Activated CD4-positive, alpha-beta T cell treated with anti-CD3 and anti-CD28 coated beads, Interleukin-10, Interleukin-2, amounts not matched to agents 100 ng/mL and 50 ng/mL, durations not matched to agents 16 hours and 8 hours (primary cell): ENCODE data around the gene TENM3.

Source experiments
- DNase-seq: peaks from one replicate; pipeline ENCODE4 v3.0.0-alpha.2; 2020

Gene TENM3

DNA sequence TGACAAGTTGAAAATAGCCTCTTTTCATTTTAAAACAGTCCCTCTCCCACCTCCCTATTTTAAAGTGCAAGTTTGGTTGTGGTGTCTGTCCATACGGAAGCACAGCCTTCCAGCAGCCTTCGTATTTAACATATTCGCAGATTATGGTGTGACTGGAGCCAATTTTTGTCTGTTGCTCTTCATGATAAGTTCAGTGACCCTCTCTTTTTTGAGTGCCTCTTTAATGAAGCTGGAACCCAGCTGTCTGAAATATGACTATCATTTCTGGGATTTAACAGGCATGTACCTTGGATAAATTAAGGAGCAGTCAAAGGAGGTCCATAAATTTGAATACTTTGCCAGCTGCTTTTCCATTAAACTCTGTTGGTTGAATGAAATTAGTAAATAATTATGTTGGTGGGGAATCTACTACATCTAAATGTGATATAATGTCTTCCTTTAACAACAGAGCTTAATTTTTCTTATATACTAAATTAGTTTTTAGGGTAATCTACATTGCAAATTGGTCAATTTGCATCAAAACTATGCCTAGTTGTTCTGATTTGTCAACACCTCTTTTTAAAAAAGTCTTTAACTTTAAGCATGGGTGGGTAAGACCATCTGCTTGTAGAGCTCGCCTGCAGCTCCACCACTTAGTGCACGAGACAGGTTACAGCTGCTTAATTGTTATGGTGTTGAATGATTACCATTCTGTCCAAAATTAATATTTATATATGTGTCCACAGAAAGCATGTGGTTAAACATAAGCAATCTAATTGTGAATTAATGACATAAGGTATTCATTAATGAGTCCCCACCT is 457.4 kb downstream of the TENM3 start:
- DNase-seq, result no peak

DNA sequence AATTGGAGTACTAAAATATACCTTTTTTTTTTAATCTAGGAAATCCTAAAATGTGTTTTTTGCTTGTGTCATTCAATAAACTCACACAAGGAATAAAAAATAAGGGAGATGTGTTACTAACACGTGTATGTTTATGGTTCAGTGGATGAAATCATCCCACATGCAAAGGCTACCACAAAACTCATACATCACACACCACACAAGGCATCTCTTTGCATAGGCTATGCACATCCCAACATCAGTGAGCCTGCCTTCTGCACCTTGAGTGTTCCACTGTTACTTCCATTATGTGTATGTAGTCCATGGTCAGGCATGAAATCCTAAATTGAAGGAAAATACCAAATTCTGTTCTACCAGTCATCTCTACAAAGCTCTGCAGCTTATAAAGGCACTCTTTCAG is 460.9 kb downstream of the TENM3 start:
- DNase-seq, result no peak

- no peak for DNase-seq
Measured at GRCh38 chr4:182704948-182705347, 461.7 kb downstream of the TENM3 start.

DNA sequence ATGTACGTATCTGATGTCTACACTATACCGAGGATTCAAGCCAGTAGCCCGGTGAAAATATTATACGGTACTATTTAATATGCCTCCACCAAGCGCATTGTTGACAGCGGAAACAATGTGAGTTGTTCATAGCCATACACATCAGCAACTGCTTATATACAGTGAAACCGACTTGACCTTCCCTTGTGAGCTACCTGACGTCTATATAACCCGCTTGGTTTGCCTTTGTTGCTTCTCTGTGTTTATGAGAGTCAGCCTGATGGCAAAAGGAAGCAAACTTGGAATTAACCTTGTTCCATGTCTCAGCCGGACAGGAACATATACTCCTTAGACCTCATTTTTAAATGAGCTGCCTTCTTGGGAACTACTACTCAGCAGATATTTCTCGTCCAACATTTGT is 462.2 kb downstream of the TENM3 start:
- DNase-seq, result no peak

- DNase-seq, result no peak
Measured at GRCh38 chr4:182711211-182711610, 468.0 kb downstream of the TENM3 start.

DNA sequence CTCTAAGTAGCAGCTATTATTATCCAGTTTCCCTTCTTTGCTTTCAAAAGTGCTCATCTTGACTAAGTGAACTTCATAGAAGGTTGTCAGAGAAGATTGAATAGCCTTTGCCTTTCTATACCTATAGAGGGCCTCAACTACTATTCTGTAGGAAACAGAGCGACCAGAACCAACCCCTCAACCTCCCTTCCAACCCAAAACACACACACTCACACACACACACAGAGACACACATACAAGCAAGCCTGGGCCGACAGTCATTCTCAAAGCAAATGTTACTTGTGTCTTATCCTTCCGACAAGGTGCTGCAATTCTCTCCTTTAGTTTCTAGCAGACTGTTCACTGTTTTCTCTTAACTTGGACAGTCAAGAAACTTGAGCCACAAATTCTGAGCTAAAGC is 472.3 kb downstream of the TENM3 start:
- DNase-seq, result no peak

GRCh38 chr4:182716192-182716591 is 473.0 kb downstream of the TENM3 start:
- no peak for DNase-seq

GRCh38 chr4:182717788-182718583 is 474.8 kb downstream of the TENM3 start:
- DNase-seq, result no peak

DNA sequence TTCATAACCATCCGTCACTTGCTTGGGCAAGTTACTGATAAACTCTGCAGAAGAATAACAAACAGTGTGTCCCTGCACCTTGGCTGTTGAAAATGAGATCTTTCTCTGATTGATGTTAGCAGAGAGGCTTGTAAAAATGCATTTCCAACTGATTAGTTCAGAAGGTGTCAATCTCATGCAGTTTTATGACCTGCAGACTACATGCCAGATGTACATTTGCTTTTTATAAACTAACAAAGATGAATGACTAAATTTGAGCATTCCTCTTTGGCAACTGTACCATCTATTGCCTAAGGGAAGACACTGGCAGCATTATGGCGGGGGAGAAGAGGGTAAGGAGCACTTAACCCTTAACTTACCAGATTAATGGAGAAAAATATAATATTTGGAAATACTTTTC is 481.2 kb downstream of the TENM3 start:
- DNase-seq, result no peak

DNA sequence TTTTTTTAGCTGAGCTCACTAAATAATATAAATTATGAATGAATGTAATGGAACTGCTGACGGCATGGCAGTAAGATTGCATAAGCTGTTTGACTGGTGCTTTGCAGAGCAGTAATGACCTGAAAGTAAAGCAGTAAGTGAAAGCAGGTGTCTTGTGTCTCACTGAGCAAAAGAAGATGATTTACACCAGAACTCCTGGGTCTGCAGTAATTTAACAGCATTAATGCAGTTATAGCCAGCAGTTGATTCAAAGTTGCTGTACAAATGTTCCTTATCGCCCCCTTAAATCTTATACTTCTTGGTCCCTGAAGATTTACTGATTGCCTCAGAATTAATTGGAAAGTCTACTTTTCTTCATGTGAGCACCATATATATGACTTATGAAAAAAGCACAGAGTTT is 486.3 kb downstream of the TENM3 start:
- no peak for DNase-seq

GRCh38 chr4:182730791-182731190 is 487.6 kb downstream of the TENM3 start:
- DNase-seq, result no peak

DNA sequence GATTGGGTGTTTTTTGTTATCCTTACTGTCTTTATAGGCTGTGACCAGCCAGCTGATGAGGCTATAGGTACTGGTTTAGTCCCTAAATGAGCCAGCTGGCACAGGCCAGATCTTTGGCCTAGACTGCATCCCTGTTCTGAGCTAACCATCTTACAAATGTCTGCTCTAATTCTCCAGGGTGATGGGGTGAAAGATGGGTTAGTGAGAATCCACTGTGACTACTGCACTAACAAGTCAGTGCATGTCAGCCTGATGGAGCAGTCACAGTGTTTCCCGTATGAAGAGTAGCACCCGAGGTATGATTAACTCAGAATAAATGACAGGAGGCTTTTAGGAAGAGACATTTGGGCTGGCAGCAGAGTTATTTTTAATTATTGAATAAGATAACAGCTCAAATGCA is 493.0 kb downstream of the TENM3 start:
- DNase-seq, result no peak

GRCh38 chr4:182738283-182739047 is 495.3 kb downstream of the TENM3 start:
- no peak for DNase-seq

DNA sequence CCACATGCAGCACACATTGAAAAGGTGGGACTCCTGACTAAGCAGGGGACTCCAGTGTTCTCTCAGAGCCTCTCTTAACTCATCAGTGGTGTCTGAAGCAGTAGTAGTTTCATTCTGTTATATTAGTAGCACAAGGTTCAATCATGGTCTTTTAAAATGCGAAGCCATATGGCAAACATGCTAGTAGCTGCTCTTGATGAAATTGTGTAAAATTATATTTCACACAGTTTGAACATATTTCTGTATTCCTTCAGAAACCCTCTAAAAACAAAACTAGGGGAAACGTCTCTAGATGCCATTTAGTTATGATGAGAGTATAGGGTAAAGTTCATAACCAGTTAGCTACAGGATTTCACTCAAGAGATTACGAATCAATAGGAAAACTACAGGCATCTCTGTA is 497.1 kb downstream of the TENM3 start:
- no peak for DNase-seq

DNA sequence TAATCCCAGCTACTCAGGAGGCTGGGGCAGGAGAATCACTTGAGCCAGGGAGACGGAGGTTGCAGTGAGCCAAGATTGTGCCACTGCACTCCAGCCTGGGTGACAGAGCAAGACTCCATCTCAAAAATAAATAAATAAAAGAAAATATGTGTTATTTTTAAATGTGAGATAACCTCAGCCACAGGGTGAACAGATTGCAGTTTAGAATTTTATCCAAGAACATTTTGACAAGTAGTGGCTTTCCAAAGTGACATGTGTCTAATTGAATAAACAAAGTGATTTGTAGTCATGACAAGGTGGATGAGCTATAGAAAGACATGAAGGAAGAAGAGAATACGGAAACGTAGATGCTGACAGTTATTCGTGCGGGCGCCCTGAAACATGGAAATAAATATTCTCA is 497.9 kb downstream of the TENM3 start:
- DNase-seq, result no peak

DNA sequence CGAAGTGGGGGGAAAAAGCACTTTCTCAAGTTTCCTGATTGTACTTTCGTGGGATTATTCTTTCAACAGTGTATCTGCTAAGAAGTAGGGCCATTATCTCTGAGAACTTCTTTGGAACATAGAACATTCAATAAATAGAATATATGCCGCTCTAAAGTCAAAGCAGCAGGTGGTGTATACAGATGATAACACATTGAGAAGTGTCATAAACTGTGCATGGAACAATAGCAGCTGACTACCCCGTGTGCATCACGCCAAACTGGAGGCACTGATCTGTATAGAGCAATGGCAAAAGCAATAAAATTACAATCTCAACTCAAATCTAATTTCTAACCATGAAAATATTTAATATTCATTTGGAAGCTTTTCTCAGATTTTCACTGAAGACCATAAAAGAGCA is 498.7 kb downstream of the TENM3 start:
- DNase-seq, result no peak

DNA sequence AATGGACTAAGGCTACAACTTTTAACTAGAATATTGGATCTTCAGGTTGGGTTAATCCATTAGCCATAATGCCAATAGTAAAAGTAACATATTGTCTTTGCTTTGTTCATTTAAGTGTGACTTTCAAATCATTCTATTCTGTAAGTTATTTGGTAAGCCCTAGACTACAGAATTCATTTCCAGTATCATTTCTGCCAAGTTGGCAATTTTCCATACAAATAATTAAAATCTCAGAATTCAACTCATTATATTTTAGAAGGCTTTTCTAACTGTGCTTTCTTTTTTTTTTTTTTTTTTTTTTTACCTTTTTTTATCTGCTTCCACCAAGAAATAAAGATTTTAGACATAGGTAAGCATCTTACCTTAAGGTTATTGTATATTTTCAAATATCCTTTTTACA is 500.6 kb downstream of the TENM3 start:
- no peak for DNase-seq

DNA sequence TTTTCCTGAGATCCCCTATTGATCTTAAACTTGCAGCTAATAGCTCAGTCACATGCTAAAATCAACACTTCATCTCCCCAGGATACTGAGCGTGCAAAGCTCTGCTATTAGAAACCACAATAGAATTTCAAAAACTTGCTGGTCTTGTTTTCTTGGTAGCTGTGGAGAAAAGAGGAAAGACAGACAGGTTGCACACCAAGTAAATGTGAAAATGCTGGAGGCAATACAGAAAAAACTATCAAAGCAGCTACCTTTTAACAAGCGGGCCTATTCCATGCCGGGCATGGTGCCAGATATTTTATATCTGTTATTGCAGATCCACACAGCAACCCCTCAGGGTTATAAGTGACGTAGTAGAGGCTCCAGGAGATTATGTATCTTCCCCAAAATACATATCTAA is 502.0 kb downstream of the TENM3 start:
- DNase-seq, result no peak

GRCh38 chr4:182746876-182747275 is 503.7 kb downstream of the TENM3 start:
- no peak for DNase-seq

DNA sequence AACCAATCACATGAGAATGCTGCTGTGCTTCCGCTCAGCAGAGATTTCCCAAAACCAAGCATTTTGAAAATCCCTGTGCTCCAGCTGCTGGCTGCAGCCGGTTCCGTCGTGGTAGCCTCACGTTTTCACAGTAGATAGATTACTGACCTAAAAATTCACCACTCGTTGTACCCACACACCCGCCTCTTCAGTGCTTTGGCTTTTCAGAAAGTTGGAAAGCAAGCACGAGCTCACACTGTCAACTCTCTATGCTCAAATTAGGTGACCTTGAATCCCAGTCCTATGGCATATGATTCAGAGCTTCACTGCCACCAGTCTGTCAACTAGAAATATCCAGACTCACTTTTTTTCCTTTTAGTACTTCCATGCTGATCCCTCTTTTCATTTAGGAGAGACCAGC is 505.1 kb downstream of the TENM3 start:
- no peak for DNase-seq

DNA sequence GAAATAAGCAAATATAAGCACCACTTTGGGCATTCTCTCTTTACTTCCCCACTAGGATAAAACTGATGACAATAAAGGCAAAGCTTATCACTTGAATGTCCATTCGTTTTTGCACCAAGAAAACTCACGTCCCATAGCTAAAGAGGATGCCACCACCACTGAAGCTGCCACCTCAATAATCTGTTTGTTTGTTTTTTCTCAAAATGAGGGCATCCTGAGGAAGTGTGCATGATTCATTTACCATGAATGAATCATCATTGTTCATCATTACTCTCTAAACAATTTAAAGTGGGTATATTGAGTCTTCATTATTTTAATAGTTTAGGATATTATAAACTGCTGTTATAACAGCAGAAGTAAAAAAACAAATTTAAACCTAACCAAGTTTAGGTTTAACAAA is 505.7 kb downstream of the TENM3 start:
- peak; percentile 55 for DNase-seq

DNA sequence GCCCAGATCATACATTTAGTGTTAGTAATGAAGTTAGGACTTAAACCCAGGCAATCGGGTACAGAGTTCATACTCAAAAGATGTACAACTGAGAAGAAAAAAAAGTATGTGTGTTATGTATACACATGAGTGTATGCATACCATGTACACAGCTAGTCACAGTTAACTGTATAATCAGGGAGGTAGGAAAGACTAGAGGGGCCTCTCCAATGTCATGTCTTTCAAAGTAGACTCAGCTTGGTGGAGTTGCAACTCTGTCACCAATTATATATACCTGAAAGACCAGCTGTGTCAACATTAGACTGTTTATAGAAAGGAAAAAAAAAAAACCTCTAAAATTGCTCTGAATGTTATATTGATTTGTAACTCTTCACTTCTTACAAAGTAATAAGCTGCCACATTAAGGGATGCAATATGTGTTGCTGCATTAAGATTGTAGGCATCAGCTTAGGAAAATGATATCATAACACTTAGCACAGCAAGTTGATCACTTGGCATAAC is 506.5 kb downstream of the TENM3 start:
- DNase-seq, result no peak

DNA sequence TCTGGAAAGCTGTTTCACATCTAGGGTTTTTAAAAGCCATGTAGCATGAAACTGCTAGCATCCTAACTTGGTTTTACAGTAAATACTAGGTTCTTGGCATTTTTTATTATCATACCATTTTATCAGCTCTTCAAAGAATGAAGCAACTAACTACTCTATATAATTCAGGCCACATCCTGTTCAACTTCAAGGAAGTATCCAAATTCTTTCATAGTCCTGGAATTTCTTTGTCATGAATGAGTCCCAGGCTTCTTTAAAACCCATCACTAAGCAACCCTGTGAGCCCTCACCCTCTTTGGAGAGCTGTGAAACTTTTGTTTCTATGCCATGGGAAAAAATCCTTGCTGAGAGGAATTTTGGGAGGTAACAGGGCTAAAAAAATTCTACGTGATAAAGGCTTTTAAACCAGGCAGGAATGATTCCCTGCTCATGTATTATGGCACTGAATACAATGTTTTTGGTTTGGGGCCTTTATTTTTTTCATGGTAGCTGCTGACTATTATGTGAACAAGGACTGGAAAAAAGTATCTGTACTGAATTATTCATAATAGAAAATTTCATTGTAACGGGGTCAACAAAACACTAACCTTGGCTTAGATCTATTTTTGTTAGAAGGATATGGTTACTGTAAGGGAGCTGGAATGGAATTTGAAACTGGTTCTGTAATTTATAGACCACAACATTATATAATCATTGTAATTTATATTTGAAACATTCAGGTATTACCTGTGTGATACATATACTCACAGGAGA is 509.1 kb downstream of the TENM3 start:
- no peak for DNase-seq
